H9 (cell line): ENCODE results near the gene VPREB3. TPM values are rescaled to one million over a fixed set of nuclear protein-coding genes. Genes with fewer than 3 reads are reported as not detected.

Experiments used
- DNase-seq: peaks from one replicate; pipeline ENCODE4 v3.0.0-alpha.2; 2017
- H2AFZ ChIP-seq: one replicate; pipeline ENCODE4 v1.6.1; 2013; ENCODE audit warnings: mild to moderate bottlenecking, low read length, control low read depth, moderate library complexity
- H2AK5ac ChIP-seq: 2 replicates; pipeline ENCODE4 v1.6.1; 2013; ENCODE audit warnings: low read length, control low read depth, mixed read lengths; ENCODE audit not compliant: insufficient read length
- H2BK120ac ChIP-seq: one replicate; pipeline ENCODE4 v1.6.1; 2013; ENCODE audit warnings: low read depth, mild to moderate bottlenecking, low read length, control low read depth, inconsistent platforms; ENCODE audit not compliant: poor library complexity, severe bottlenecking
- H2BK12ac ChIP-seq: 2 replicates; pipeline ENCODE4 v1.6.1; 2013; ENCODE audit warnings: low read length, control low read depth, mixed read lengths, low read depth; ENCODE audit not compliant: insufficient read length
- H2BK15ac ChIP-seq: 2 replicates; pipeline ENCODE4 v1.6.1; 2013; ENCODE audit warnings: low read depth, low read length, control low read depth
- H2BK20ac ChIP-seq: one replicate; pipeline ENCODE4 v1.6.1; 2013; ENCODE audit warnings: low read depth, mild to moderate bottlenecking, low read length, control low read depth, inconsistent platforms; ENCODE audit not compliant: poor library complexity, severe bottlenecking
- H2BK5ac ChIP-seq: 2 replicates; pipeline ENCODE4 v1.6.1; 2013; ENCODE audit warnings: low read length, control low read depth, mixed read lengths; ENCODE audit not compliant: insufficient read length
- H3K14ac ChIP-seq: 2 replicates; pipeline ENCODE4 v1.6.1; 2013; ENCODE audit warnings: low read length, control low read depth; ENCODE audit not compliant: insufficient read depth
- H3K18ac ChIP-seq: 2 replicates; pipeline ENCODE4 v1.6.1; 2013; ENCODE audit warnings: low read depth, mild to moderate bottlenecking, mixed read lengths, low read length, control low read depth; ENCODE audit not compliant: insufficient read length
- H3K23ac ChIP-seq: 2 replicates; pipeline ENCODE4 v1.6.1; 2013; ENCODE audit warnings: low read length, control low read depth, mixed read lengths, low read depth; ENCODE audit not compliant: insufficient read length
- H3K23me2 ChIP-seq: 2 replicates; pipeline ENCODE4 v1.6.1; 2013; ENCODE audit warnings: low read depth, mild to moderate bottlenecking, mixed read lengths, low read length, control low read depth; ENCODE audit not compliant: insufficient read length, poor library complexity, severe bottlenecking
- H3K27ac ChIP-seq: 2 replicates; pipeline ENCODE4 v1.5.1; 2013; ENCODE audit warnings: low read length, control low read depth, mixed read lengths, low read depth; ENCODE audit not compliant: insufficient read length
- H3K27me3 ChIP-seq: 2 replicates; pipeline ENCODE4 v1.6.1; 2013; ENCODE audit warnings: low read length, control low read depth, inconsistent platforms; ENCODE audit not compliant: insufficient read depth
- H3K4ac ChIP-seq: 2 replicates; pipeline ENCODE4 v1.6.1; 2013; ENCODE audit warnings: low read depth, mild to moderate bottlenecking, control low read depth, inconsistent platforms, low read length, moderate library complexity
- H3K4me1 ChIP-seq: 2 replicates; pipeline ENCODE4 v1.6.1; 2013; ENCODE audit warnings: low read length, control low read depth, inconsistent platforms; ENCODE audit not compliant: insufficient read depth
- H3K4me2 ChIP-seq: 2 replicates; pipeline ENCODE4 v1.6.1; 2013; ENCODE audit warnings: low read length, control low read depth, mixed read lengths; ENCODE audit not compliant: insufficient read length, insufficient read depth
- H3K56ac ChIP-seq: 2 replicates; pipeline ENCODE4 v1.6.1; 2013; ENCODE audit warnings: low read depth, mild to moderate bottlenecking, mixed read lengths, low read length, control low read depth; ENCODE audit not compliant: insufficient read length
- H3K79me1 ChIP-seq: 2 replicates; pipeline ENCODE4 v1.6.1; 2013; ENCODE audit warnings: low read depth, mild to moderate bottlenecking, moderate library complexity, low read length, control low read depth, inconsistent platforms; ENCODE audit not compliant: insufficient read depth, poor library complexity, severe bottlenecking
- H3K79me2 ChIP-seq: 2 replicates; pipeline ENCODE4 v1.6.1; 2013; ENCODE audit warnings: low read length, control low read depth, inconsistent platforms; ENCODE audit not compliant: insufficient read depth
- H3K9ac ChIP-seq: 2 replicates; pipeline ENCODE4 v1.6.1; 2013; ENCODE audit warnings: low read length, control low read depth, mixed read lengths; ENCODE audit not compliant: insufficient read length; ENCODE audit errors: extremely low read depth
- H3K9me3 ChIP-seq: one replicate; pipeline ENCODE4 v1.6.1; 2013; ENCODE audit warnings: low read depth, low read length, inconsistent platforms; ENCODE audit not compliant: control insufficient read depth
- H3T11ph ChIP-seq: one replicate; pipeline ENCODE4 v1.6.1; 2013; ENCODE audit warnings: mild to moderate bottlenecking, low read length, control low read depth, inconsistent platforms
- H4K20me1 ChIP-seq: one replicate; pipeline ENCODE4 v1.6.1; 2013; ENCODE audit not compliant: control insufficient read depth, insufficient read length, insufficient read depth
- H4K5ac ChIP-seq: 2 replicates; pipeline ENCODE4 v1.6.1; 2013; ENCODE audit warnings: low read depth, mild to moderate bottlenecking, mixed read lengths, low read length, control low read depth; ENCODE audit not compliant: insufficient read length
- H4K8ac ChIP-seq: replicated peaks from 2 replicates; pipeline ENCODE4 v1.6.1; 2013; ENCODE audit warnings: low read length, control low read depth, mixed read lengths, low read depth; ENCODE audit not compliant: insufficient read length
- H4K91ac ChIP-seq: 2 replicates; pipeline ENCODE4 v1.6.1; 2013; ENCODE audit warnings: low read depth, mild to moderate bottlenecking, moderate library complexity, mixed read lengths, low read length, control low read depth; ENCODE audit not compliant: insufficient read length
- H3K27ac Mint-ChIP-seq, 3 experiments: 2 replicates in 2 of 3; 3 replicates in 1 of 3; pipeline ENCODE4 v1.8.0; 2020 to 2021; ENCODE audit warnings: mixed read lengths in 3 of 3, mild to moderate bottlenecking in 1 of 3, moderate library complexity in 1 of 3
- H3K27me3 Mint-ChIP-seq: 2 replicates; pipeline ENCODE4 v1.8.0; 2021; ENCODE audit warnings: low read depth, mild to moderate bottlenecking, moderate library complexity, mixed read lengths
- H3K36me3 Mint-ChIP-seq, 3 experiments: 2 replicates in 2 of 3; 3 replicates in 1 of 3; pipeline ENCODE4 v1.8.0; 2020 to 2021; ENCODE audit warnings: low read depth in 3 of 3, mixed read lengths in 3 of 3; ENCODE audit not compliant: insufficient read depth in 1 of 3
- H3K4me1 Mint-ChIP-seq, 2 experiments: 2 replicates each; pipeline ENCODE4 v1.8.0; 2020; ENCODE audit warnings: mixed read lengths in 2 of 2
- H3K4me3 Mint-ChIP-seq, 2 experiments: 2 replicates in 1 of 2; 3 replicates in 1 of 2; pipeline ENCODE4 v1.8.0; 2020 to 2021; ENCODE audit warnings: mild to moderate bottlenecking in 2 of 2, mixed read lengths in 2 of 2, moderate library complexity in 1 of 2
- H3K9me3 Mint-ChIP-seq, 2 experiments: 2 replicates in 1 of 2; 3 replicates in 1 of 2; pipeline ENCODE4 v1.8.0; 2020; ENCODE audit warnings: mild to moderate bottlenecking in 2 of 2, mixed read lengths in 2 of 2, moderate library complexity in 1 of 2
- WGBS: extraction: QIAGEN DNeasy Blood & Tissue Kit; methylation state at CpG from one replicate; pipeline ENCODE4 v1.1.7; 2013; ENCODE audit warnings: missing lambda C conversion rate, low lambda C conversion rate, mixed read lengths; ENCODE audit not compliant: insufficient read length; ENCODE audit errors: extremely low coverage; 5-methylcytosine and 5-hydroxymethylcytosine counted together
- total RNA-seq: library from RNA; stranded (reverse); gene quantifications from 2 replicates; pipeline ENCODE4 v1.2.1, GENCODE V29; 2021
- TF ChIP-seq, protein P1 (sequence below): fragments of 200-600 bp; sonication (generic); conservative IDR thresholded peaks from 3 replicates; pipeline ENCODE4 v1.8.0; 2021; ENCODE audit warnings: antibody characterized with exemption, mild to moderate bottlenecking

VPREB3 gene
- total RNA-seq, 1 experiment from 2014 or later = 0.50 TPM

DNA sequence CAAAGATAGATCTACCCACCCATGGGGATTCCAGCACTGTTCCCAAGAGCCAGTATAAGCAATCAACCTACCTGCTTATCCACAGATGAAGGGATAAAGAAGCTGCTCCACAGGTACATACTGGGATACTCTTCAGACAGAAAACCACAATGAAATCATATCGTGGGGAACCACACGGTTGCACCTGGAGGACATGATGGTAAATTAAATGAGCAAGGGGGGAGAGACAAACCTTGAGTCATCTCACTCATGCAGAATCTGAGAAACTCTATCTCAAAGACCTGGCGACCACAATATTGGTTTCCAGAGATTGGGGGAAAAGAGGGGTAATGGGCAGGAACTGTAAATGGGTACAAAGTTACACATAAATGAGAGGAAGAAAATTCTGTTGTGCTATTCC lies 48.9 kb downstream of the VPREB3 start:
- Histone ChIP-seq H3K23ac (no peak overlapping the region), H2BK5ac (no peak overlapping the region), H4K8ac (no peak overlapping the region), H2BK120ac (no peak overlapping the region), H4K20me1 (no peaks in the 10 kb centered on the region), H3K4ac (no peak overlapping the region), H3K4me1 (no peaks in the 10 kb centered on the region), H2AFZ (no peak overlapping the region), H3K79me1 (no peaks in the 10 kb centered on the region), H3K79me2 (no peaks in the 10 kb centered on the region), H4K91ac (no peak overlapping the region), H3T11ph (no peak overlapping the region), H3K27me3 (no peaks in the 10 kb centered on the region), H3K9ac (no peak overlapping the region), H3K27ac (no peak overlapping the region), H2BK20ac (no peak overlapping the region), H3K23me2 (no peaks in the 10 kb centered on the region), H2BK12ac (no peak overlapping the region), H3K4me2 (no peak overlapping the region), H3K14ac (no peak overlapping the region), H2BK15ac (no peak overlapping the region), H3K18ac (no peak overlapping the region), H3K9me3 (no peaks in the 10 kb centered on the region), H4K5ac (no peak overlapping the region), H2AK5ac (no peak overlapping the region), H3K56ac (no peak overlapping the region)
- no peak overlapping the region for H3K27ac Mint-ChIP-seq
- no peaks in the 10 kb centered on the region for H3K4me1 Mint-ChIP-seq
- H3K27me3 Mint-ChIP-seq = no peaks in the 10 kb centered on the region
- H3K4me3 Mint-ChIP-seq = no peak overlapping the region
- H3K9me3 Mint-ChIP-seq = no peaks in the 10 kb centered on the region
- peaks cover 35 to 82% (median 63%) of the 10 kb centered on the region in 3 experiments; a peak in 6 of 7 replicates for H3K36me3 Mint-ChIP-seq
- TF ChIP-seq, protein P1, sequence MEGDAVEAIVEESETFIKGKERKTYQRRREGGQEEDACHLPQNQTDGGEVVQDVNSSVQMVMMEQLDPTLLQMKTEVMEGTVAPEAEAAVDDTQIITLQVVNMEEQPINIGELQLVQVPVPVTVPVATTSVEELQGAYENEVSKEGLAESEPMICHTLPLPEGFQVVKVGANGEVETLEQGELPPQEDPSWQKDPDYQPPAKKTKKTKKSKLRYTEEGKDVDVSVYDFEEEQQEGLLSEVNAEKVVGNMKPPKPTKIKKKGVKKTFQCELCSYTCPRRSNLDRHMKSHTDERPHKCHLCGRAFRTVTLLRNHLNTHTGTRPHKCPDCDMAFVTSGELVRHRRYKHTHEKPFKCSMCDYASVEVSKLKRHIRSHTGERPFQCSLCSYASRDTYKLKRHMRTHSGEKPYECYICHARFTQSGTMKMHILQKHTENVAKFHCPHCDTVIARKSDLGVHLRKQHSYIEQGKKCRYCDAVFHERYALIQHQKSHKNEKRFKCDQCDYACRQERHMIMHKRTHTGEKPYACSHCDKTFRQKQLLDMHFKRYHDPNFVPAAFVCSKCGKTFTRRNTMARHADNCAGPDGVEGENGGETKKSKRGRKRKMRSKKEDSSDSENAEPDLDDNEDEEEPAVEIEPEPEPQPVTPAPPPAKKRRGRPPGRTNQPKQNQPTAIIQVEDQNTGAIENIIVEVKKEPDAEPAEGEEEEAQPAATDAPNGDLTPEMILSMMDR = no peak
- no peak for DNase-seq
- no CpG with 5 or more reads among the region's 3 CpGs for WGBS
